OCI-LY3 (cell line): ENCODE data around the gene COL1A1.

ENCODE experiments used
- CTCF ChIP-seq: fragments of 200-600, 300-600 bp; sonication (generic); IDR thresholded peaks from 2 replicates; pipeline ENCODE4 v1.5.1; 2014; ENCODE audit warnings: antibody characterized with exemption, low read length, low read depth
- EZH2phosphoT487 ChIP-seq: fragments of 200-600 bp; shearing (Covaris generic); IDR thresholded peaks from 2 replicates; pipeline ENCODE4 v1.6.1; 2018; ENCODE audit warnings: antibody characterized with exemption, mixed run types, low read depth

DNA sequence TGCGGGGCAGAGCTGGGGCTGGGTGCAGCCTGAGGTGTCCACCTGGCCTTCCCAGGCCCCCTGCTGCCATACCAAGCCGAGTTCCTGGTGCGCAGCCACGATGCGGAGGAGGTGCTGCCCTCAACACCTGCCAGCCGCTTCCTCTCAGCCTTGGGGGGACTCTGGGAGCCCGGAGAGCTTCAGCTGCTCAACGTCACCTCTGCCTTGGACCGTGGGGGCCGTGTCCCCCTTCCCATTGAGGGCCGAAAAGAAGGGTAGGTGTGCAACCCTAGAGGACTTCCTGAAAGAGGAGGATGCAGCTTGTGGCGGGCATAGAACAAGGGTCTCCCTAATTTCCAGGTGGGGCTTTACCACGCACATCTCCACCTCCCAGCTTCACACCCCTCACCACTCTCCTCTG, 33.1 kb downstream of the COL1A1 start:
- no peak for TF ChIP-seq CTCF
- TF ChIP-seq EZH2phosphoT487: no peak
